HFFc6 (cell line): ENCODE measurements around the gene TMEM151B. TPM values are rescaled to one million over a fixed set of nuclear protein-coding genes. Genes with fewer than 3 reads are reported as not detected.

Experiments
- DNase-seq: peaks from one replicate; pipeline ENCODE4 v3.0.0-alpha.2; 2018
- H3K27ac Mint-ChIP-seq: 2 replicates; pipeline ENCODE4 v1.8.0; 2020; ENCODE audit warnings: mild to moderate bottlenecking, mixed read lengths
- H3K27me3 Mint-ChIP-seq: 2 replicates; pipeline ENCODE4 v1.8.0; 2021; ENCODE audit warnings: mild to moderate bottlenecking, moderate library complexity, mixed read lengths; ENCODE audit not compliant: insufficient read depth
- H3K36me3 Mint-ChIP-seq: 2 replicates; pipeline ENCODE4 v1.8.0; 2021; ENCODE audit warnings: low read depth, mixed read lengths
- H3K4me1 Mint-ChIP-seq: 2 replicates; pipeline ENCODE4 v1.8.0; 2020; ENCODE audit warnings: low read depth, mixed read lengths
- H3K4me3 Mint-ChIP-seq: 2 replicates; pipeline ENCODE4 v1.8.0; 2020; ENCODE audit warnings: mild to moderate bottlenecking, moderate library complexity, mixed read lengths
- H3K9me3 Mint-ChIP-seq: 2 replicates; pipeline ENCODE4 v1.8.0; 2020; ENCODE audit warnings: mild to moderate bottlenecking, mixed read lengths
- total RNA-seq, 6 experiments: library from RNA; stranded (reverse); fragmentation: NEBNext Ultra II Directional; extraction: Animal tissue kit (Norgen Biotek cat#: 25700); gene quantifications; 2 replicates in 1 of 6; 3 replicates in 5 of 6; pipeline ENCODE4 v1.2.3, GENCODE V29; 2021
- TF ChIP-seq, protein P1 (sequence below): fragments of 200-600 bp; sonication (generic); IDR thresholded peaks from 2 replicates; pipeline ENCODE4 v1.5.0; 2021; ENCODE audit warnings: antibody characterized with exemption, mild to moderate bottlenecking

TMEM151B gene
- total RNA-seq, 6 experiments from 2014 or later = not detected

DNA sequence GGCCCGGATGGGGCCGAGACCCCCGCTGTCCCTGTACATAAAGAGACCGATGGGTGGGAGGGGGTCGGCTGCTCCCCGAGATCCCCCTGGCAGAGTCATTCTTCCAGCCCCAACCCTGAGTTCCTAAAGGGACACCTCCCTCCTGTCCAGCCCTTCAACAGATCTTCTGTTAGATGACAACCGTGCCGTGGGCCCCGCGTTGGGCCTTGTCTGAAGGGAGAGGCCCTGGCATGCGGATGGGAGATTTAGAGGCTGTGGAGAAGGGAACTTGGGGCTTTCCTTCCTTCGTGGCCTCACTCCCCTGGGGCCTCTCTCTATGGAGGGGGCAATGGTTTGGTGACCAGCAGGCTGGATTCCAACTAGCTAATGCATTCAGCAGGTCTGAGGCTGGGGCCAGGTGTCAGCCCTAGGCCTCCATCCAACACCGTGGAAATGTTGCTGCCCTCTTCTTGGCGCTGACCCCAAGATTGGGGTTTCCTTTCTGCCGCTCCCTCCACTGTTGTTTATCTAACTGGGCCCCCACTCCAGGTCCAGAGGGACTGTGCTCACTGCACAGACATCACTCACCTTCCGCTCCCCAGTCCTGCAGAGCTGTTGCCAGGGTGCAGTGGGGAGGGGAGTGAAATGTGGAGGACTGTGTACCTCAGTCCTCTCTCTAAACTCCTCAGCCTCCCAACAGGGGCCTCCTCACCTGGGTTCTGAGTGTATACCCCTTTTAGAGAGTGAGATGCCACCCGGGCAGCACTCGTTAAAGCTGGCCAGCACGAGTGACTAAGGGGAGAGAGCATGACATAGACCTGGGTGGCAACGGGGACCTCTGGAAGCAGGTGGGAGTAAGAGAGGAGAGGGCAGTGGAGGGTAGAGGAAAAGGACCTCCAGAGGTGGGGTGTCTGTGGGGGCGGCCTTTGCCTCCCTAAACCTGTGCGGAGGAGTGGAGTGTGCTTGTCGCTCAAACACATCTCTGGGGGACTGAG is 6.7 kb downstream of the TMEM151B start:
- Mint-ChIP-seq H3K36me3 (no peaks in the 10 kb centered on the region), H3K4me3 (no peak overlapping the region)
- TF ChIP-seq, protein P1, sequence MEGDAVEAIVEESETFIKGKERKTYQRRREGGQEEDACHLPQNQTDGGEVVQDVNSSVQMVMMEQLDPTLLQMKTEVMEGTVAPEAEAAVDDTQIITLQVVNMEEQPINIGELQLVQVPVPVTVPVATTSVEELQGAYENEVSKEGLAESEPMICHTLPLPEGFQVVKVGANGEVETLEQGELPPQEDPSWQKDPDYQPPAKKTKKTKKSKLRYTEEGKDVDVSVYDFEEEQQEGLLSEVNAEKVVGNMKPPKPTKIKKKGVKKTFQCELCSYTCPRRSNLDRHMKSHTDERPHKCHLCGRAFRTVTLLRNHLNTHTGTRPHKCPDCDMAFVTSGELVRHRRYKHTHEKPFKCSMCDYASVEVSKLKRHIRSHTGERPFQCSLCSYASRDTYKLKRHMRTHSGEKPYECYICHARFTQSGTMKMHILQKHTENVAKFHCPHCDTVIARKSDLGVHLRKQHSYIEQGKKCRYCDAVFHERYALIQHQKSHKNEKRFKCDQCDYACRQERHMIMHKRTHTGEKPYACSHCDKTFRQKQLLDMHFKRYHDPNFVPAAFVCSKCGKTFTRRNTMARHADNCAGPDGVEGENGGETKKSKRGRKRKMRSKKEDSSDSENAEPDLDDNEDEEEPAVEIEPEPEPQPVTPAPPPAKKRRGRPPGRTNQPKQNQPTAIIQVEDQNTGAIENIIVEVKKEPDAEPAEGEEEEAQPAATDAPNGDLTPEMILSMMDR = no peak

DNA sequence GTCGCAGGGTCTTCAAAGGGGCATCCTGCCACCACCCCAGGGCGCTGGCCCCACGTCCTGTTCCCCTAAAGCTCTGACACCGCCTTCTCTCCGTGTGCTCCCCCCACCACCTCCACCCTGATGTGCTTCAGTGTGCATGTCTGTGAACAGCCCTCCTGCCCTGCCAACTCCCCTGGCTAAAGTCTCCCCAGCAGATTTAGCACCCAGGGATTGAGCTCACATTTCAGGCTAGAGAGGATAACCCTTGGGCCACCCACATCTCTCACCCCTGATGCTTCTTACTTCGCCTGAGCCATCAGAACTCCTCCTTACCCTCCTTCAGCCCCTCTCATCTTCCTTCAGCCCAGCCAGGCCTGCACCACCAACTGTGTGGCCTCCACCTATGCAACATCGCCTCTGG is 7.5 kb downstream of the TMEM151B start:
- TF ChIP-seq, protein P1 = no peak
- DNase-seq = no peak
- Mint-ChIP-seq H3K27ac (no peak overlapping the region), H3K4me1 (peaks cover 7% of the 10 kb centered on the region), H3K27me3 (peaks cover 46% of the 10 kb centered on the region), H3K9me3 (no peaks in the 10 kb centered on the region), H3K4me3 (no peak overlapping the region), H3K36me3 (no peaks in the 10 kb centered on the region)

More for the DNA sequence above, 6.7 kb downstream of the TMEM151B start:
- H3K27me3 Mint-ChIP-seq = peaks cover 42% of the 10 kb centered on the region
- no peak overlapping the region for H3K27ac Mint-ChIP-seq
- DNase-seq = no peak
- H3K4me1 Mint-ChIP-seq = peaks cover 7% of the 10 kb centered on the region
- no peaks in the 10 kb centered on the region for H3K9me3 Mint-ChIP-seq

DNA sequence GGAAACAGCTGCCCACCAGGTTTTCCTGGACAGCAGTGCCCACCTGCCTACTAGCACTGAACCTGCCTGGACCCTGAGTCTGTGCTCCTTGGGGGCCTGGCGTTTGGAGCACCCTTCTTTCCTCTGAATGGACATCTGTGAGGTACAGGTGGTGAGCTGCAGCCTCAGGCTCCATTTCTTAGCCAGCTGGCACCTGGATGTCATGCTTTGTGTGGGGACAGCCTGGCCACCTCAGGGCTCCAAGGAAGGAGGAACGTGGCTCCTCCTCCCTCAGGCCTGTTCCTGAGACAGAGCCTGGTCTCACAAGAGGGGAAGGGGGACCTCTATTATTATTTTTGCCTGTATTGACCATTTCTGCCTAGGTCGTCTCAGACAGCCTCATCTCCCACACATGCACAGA is 8.1 kb downstream of the TMEM151B start:
- H3K27me3 Mint-ChIP-seq = peaks cover 41% of the 10 kb centered on the region
- no peak for DNase-seq
- no peaks in the 10 kb centered on the region for H3K9me3 Mint-ChIP-seq
- TF ChIP-seq, protein P1 = no peak
- peaks cover 7% of the 10 kb centered on the region for H3K4me1 Mint-ChIP-seq
- H3K27ac Mint-ChIP-seq = no peak overlapping the region
- H3K36me3 Mint-ChIP-seq = no peaks in the 10 kb centered on the region
- H3K4me3 Mint-ChIP-seq = no peak overlapping the region

DNA sequence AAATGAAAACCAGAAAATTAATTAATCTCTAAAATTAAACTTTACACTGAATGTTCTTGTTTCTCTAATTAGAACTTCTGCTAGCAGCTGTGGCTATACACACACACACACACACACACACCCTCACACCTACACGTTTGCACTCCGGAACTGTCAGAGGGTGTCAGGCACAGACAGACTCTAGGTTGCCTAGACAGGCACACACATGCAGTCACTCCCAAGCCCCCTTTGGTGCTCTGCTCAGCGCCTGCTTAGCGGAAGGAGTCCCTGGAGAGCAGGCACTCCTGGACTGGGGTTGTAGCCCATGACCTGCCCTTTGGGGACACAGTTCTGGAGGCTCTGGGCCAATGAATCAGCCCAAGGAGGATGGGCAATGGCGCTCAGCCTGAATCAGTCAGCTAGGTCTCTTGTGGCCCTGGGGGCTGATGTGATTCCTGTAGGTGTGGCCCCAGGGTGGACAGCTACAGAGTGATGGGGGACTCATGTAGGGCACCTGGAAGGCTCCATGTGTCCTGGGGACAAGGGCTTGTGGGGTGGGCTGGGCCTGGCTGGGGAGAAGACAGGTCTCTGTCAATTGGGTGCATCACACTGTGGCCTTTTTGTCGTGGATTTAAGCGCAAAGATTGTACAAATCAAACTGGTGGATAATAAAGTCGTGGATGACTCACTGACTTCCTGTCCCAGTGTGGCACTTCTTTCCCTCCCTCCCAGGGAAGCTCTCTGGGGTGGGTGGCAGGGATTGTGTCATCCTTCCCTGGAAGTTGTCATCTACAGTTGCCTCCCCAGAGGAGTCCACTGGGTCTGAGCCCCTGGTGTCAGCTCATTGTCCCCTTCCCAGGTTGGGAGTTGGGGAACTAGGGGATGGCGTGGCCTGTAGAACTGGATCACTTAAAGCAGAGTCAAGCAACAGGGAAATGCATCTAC is 8.8 kb downstream of the TMEM151B start:
- H3K36me3 Mint-ChIP-seq = no peaks in the 10 kb centered on the region
- H3K9me3 Mint-ChIP-seq = no peaks in the 10 kb centered on the region
- no peak for DNase-seq
- peaks cover 7% of the 10 kb centered on the region for H3K4me1 Mint-ChIP-seq
- H3K27ac Mint-ChIP-seq = no peak overlapping the region
- H3K4me3 Mint-ChIP-seq = no peak overlapping the region
- TF ChIP-seq, protein P1 = no peak
- H3K27me3 Mint-ChIP-seq = peaks cover 43% of the 10 kb centered on the region

DNA sequence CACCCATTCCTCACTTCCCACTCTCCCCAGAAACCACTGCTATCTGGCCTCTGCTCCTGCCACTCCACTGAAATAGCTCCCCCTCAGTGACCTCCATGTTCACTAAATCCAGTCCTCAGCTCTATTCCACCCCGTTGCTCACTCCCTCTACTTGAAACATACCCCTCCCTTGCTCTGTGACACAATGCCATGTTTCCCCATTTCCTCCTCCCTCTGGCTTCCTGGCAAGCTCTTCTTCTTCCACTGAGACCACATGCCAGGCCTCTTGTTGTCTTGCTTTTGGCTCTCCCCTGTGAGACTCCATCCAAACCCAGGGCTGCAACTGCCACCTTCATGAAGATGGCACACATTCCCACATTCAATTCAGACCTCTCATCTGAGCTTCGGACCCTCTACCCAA is 13.9 kb downstream of the TMEM151B start:
- H3K27me3 Mint-ChIP-seq = peaks cover 49% of the 10 kb centered on the region
- H3K36me3 Mint-ChIP-seq = no peaks in the 10 kb centered on the region
- TF ChIP-seq, protein P1 = no peak
- peaks cover 3% of the 10 kb centered on the region for H3K4me1 Mint-ChIP-seq
- no peak overlapping the region for H3K4me3 Mint-ChIP-seq
- H3K9me3 Mint-ChIP-seq = no peaks in the 10 kb centered on the region
- DNase-seq = no peak
- no peak overlapping the region for H3K27ac Mint-ChIP-seq
